Smooth muscle cell (in vitro differentiated cells): ENCODE measurements around the gene HCN3. TPM values are rescaled to one million over a fixed set of nuclear protein-coding genes. Genes with fewer than 3 reads are reported as not detected.

Experiments
- DNase-seq: peaks from one replicate; lab custom pipeline; 2025; ENCODE audit not compliant: unreplicated experiment; lab: John Stamatoyannopoulos, UW
- H2AFZ ChIP-seq: fragments of 200-600 bp; sonication (generic); 2 replicates; pipeline ENCODE4 v1.6.0; 2016; ENCODE audit warnings: antibody characterized with exemption, low read depth, mild to moderate bottlenecking
- H3F3A ChIP-seq: fragments of 200-600 bp; sonication (generic); 2 replicates; pipeline ENCODE4 v1.6.0; 2017; ENCODE audit warnings: antibody characterized with exemption, low read depth
- H3K27ac ChIP-seq: fragments of 200-600 bp; sonication (generic); 2 replicates; pipeline ENCODE4 v1.5.1; 2016; ENCODE audit warnings: low read depth, mild to moderate bottlenecking
- H3K27me3 ChIP-seq: fragments of 200-600 bp; sonication (generic); 2 replicates; pipeline ENCODE4 v1.6.1; 2016; ENCODE audit warnings: low read depth, mild to moderate bottlenecking
- H3K36me3 ChIP-seq: fragments of 200-600 bp; sonication (generic); 2 replicates; pipeline ENCODE4 v1.5.1; 2016; ENCODE audit warnings: low read depth
- H3K4me1 ChIP-seq: fragments of 200-600 bp; sonication (generic); 2 replicates; pipeline ENCODE4 v1.5.1; 2016; ENCODE audit warnings: low read depth
- H3K4me2 ChIP-seq: fragments of 200-600 bp; sonication (generic); 2 replicates; pipeline ENCODE4 v1.6.0; 2016; ENCODE audit warnings: mild to moderate bottlenecking
- H3K4me3 ChIP-seq: fragments of 200-600 bp; sonication (generic); 2 replicates; pipeline ENCODE4 v1.5.1; 2016; ENCODE audit warnings: mild to moderate bottlenecking
- H3K79me2 ChIP-seq: fragments of 200-600 bp; sonication (generic); 2 replicates; pipeline ENCODE4 v1.6.0; 2016; ENCODE audit warnings: low read depth, mild to moderate bottlenecking
- H3K9ac ChIP-seq: fragments of 200-600 bp; sonication (generic); 2 replicates; pipeline ENCODE4 v1.6.0; 2016; ENCODE audit warnings: low read depth
- H3K9me3 ChIP-seq: fragments of 200-600 bp; sonication (generic); replicated peaks from 2 replicates; pipeline ENCODE4 v1.5.1; 2016; ENCODE audit warnings: low read depth
- H4K20me1 ChIP-seq: fragments of 200-600 bp; sonication (generic); 2 replicates; pipeline ENCODE4 v1.6.0; 2016; ENCODE audit warnings: low read depth
- WGBS: methylation state at CpG from one replicate; pipeline ENCODE4 v1.1.7; 2016; ENCODE audit warnings: low lambda C conversion rate; 5-methylcytosine and 5-hydroxymethylcytosine counted together
- polyA plus RNA-seq: library from polyadenylated mRNA; unstranded; fragments of >200 nt; fragmentation: Nextera tagmentation; extraction: Ambion mirVana; gene quantifications from 2 replicates; pipeline ENCODE4 v1.2.1, GENCODE V29; 2016
- total RNA-seq: library from RNA; depleted of rRNA; stranded (reverse); fragments of >200 nt; gene quantifications from 2 replicates; pipeline ENCODE4 v1.2.3, GENCODE V29; 2014
- TF ChIP-seq, protein P1 (sequence below): fragments of 200-600 bp; sonication (generic); IDR thresholded peaks from 2 replicates; pipeline ENCODE4 v1.5.1; 2017; ENCODE audit warnings: borderline replicate concordance, mild to moderate bottlenecking, antibody characterized with exemption; ENCODE audit not compliant: insufficient read depth, poor library complexity, severe bottlenecking

HCN3 gene
- total and polyA plus RNA-seq, 2 experiments from 2014 or later, result 0.49 to 1.2 TPM

DNA sequence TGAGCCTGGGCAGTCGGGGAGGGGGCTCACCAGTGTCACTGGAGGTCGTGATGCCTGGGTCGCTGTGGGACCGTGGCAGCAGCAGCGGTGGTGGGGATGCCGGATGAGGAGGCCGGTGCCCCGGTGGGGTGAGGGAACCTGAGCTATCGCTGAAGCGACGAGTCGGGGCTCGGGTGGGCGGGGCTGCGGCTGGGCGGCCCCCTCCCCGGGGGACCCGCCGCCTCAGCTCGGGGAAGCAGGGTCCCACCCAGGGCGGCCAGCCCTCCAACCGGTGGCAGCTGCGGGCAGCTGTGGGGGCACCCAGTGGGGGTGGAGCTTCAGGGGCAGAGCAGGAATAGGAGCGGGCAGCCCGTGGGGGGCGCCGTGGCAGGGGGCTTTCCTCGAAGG is 27.0 kb upstream of the HCN3 start:
- no peak for DNase-seq
- Histone ChIP-seq H3K4me1 (peaks cover 20% of the 10 kb centered on the region), H3K4me3 (no peak overlapping the region), H3K4me2 (peak overlapping the region; percentile 63), H3K36me3 (no peaks in the 10 kb centered on the region), H2AFZ (no peak overlapping the region), H3F3A (peaks cover under 1% of the 10 kb centered on the region), H3K9me3 (no peaks in the 10 kb centered on the region), H3K27ac (no peak overlapping the region), H3K79me2 (peaks cover 8% of the 10 kb centered on the region), H3K9ac (no peak overlapping the region), H3K27me3 (no peaks in the 10 kb centered on the region), H4K20me1 (no peaks in the 10 kb centered on the region)
- TF ChIP-seq, protein P1, sequence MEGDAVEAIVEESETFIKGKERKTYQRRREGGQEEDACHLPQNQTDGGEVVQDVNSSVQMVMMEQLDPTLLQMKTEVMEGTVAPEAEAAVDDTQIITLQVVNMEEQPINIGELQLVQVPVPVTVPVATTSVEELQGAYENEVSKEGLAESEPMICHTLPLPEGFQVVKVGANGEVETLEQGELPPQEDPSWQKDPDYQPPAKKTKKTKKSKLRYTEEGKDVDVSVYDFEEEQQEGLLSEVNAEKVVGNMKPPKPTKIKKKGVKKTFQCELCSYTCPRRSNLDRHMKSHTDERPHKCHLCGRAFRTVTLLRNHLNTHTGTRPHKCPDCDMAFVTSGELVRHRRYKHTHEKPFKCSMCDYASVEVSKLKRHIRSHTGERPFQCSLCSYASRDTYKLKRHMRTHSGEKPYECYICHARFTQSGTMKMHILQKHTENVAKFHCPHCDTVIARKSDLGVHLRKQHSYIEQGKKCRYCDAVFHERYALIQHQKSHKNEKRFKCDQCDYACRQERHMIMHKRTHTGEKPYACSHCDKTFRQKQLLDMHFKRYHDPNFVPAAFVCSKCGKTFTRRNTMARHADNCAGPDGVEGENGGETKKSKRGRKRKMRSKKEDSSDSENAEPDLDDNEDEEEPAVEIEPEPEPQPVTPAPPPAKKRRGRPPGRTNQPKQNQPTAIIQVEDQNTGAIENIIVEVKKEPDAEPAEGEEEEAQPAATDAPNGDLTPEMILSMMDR, result no peak
- 44% methylated on average over 12 of the region's 28 CpGs for WGBS

DNA sequence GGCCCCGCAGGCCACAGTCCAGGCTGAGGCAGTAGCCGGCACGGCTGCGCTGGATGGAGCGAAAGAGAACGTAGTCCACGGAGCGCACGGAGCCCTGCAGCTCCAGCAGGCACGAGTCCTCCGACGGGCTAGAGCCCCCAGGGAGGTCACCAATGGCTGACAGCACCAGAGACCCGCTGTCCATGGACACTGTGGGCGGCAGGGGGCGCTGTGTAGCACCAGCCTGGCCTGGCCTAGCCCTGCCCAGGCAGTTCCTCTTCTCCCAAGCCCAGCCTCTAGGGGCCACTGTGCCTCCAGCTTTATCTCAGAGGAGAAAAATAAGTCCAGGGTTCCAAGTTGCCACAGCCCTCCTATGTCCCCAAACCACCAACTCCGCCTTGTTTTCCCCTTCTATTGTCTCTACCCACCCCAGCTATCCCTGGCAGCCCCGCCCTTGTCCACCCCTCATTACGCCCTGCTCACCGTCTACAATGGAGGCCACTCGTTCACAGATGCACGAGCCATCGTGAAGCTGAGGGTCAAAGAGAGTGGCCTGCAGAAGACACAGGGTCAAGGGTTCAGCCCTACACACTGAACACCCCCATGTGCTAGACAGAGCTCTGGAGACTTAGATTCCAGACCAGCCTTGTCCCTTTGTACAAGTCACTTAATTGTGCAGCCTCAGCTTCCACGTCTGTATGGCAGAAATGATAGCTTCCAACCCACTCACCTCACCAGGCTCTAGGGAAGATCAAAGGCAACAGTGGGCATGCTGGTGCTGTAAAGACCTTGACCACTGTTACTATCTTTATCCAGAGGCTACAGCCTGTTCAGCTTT is 26.4 kb upstream of the HCN3 start:
- no peak overlapping the region for H3K4me3 ChIP-seq
- H2AFZ ChIP-seq, result no peak overlapping the region
- no peak overlapping the region for H3K9ac ChIP-seq
- peaks cover 2% of the 10 kb centered on the region for H3F3A ChIP-seq
- peak overlapping the region; percentile 63 for H3K4me2 ChIP-seq
- peaks cover 8% of the 10 kb centered on the region for H3K79me2 ChIP-seq
- WGBS, result 22% methylated on average over 23 of the region's 23 CpGs
- H4K20me1 ChIP-seq, result no peaks in the 10 kb centered on the region
- H3K27me3 ChIP-seq, result no peaks in the 10 kb centered on the region
- no peak overlapping the region for H3K27ac ChIP-seq
- H3K36me3 ChIP-seq, result no peaks in the 10 kb centered on the region
- peak; percentile 79 for DNase-seq
- peaks cover 22% of the 10 kb centered on the region for H3K4me1 ChIP-seq
- TF ChIP-seq, protein P1, result peak; percentile 98
- H3K9me3 ChIP-seq, result no peaks in the 10 kb centered on the region

DNA sequence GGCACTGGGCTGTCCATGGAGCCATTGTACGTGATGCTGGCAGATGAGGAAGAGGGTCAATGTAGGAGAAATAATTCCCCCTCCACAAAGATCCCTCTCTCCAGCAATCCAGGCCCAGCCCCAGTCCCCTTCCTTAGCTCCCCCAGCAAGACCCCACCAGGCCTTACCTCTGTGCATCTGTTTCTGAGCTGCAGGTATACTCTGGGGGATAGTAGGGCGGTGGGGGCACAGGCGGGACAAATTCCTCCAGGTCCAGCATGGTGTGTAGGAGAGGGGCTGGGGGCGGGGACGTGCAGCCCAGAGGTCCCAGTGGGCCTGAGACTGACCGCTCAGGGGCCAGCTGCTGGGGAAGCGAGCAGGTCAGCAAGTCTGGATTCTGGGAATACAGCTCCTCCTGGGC is 25.7 kb upstream of the HCN3 start:
- Histone ChIP-seq H3K79me2 (peaks cover 8% of the 10 kb centered on the region), H3F3A (peaks cover 9% of the 10 kb centered on the region), H3K4me3 (no peak overlapping the region), H3K36me3 (no peaks in the 10 kb centered on the region), H2AFZ (no peak overlapping the region), H4K20me1 (no peaks in the 10 kb centered on the region), H3K27me3 (no peaks in the 10 kb centered on the region), H3K4me2 (no peak overlapping the region), H3K4me1 (peaks cover 23% of the 10 kb centered on the region), H3K27ac (no peak overlapping the region), H3K9ac (no peak overlapping the region), H3K9me3 (no peaks in the 10 kb centered on the region)
- 97% methylated on average over 7 of the region's 7 CpGs for WGBS
- DNase-seq, result no peak
- TF ChIP-seq, protein P1, result no peak

DNA sequence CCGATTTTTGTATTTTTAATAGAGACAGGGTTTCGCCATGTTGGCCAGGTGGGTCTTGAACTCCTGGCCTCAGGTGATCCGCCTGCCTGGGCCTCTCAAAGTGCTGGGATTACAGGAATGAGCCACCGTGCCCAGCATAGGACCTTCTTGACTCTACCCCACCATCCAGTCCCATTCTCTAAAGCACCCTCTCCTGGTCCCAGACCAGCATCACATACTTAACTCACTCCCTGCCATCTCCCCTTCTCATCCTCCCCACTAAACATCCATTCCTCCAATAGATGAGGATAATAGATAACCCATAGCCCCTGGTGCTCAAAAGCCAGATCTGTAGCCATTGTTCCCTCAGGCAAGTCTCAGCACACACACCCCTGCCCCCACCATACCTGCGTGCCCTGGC is 24.1 kb upstream of the HCN3 start:
- no peak overlapping the region for H3K9ac ChIP-seq
- WGBS, result 83% methylated on average over 5 of the region's 5 CpGs
- peak overlapping the region; percentile 89 for H3K4me3 ChIP-seq
- no peaks in the 10 kb centered on the region for H3K27me3 ChIP-seq
- H3K79me2 ChIP-seq, result peaks cover 8% of the 10 kb centered on the region
- no peaks in the 10 kb centered on the region for H3K9me3 ChIP-seq
- no peak overlapping the region for H2AFZ ChIP-seq
- H4K20me1 ChIP-seq, result no peaks in the 10 kb centered on the region
- TF ChIP-seq, protein P1, result no peak
- H3K27ac ChIP-seq, result no peak overlapping the region
- H3K4me2 ChIP-seq, result peak overlapping the region; percentile 100
- H3K36me3 ChIP-seq, result no peaks in the 10 kb centered on the region
- no peak for DNase-seq
- H3K4me1 ChIP-seq, result peaks cover 23% of the 10 kb centered on the region
- H3F3A ChIP-seq, result peaks cover 15% of the 10 kb centered on the region
